Stimulated activated CD4-positive, alpha-beta T cell treated with anti-CD3 and anti-CD28 coated beads, Interleukin-1b, Interleukin-23, amount 100 ng/mL, for 48 hours (primary cell): ENCODE data around the gene SMR3A.

Experiments
- DNase-seq: peaks from one replicate; pipeline ENCODE4 v3.0.0-alpha.2; 2020

Gene SMR3A

GRCh38 chr4:70360460-70360859 lies at the start of gene SMR3A:
TSS of gene SMR3A (plus strand) at chr4:70360760. CDS start at chr4:70362116, 1,356 bp downstream.
- no peak for DNase-seq

- DNase-seq: no peak
Observed at GRCh38 chr4:70313736-70314135, 46.8 kb upstream of the SMR3A start.

GRCh38 chr4:70315928-70316327 lies 44.6 kb upstream of the SMR3A start:
- DNase-seq: no peak

- DNase-seq: no peak
Observed at GRCh38 chr4:70326052-70326451, 34.5 kb upstream of the SMR3A start.

GRCh38 chr4:70334681-70335080 lies 25.9 kb upstream of the SMR3A start, which contains the start of gene CABS1:
TSS of gene CABS1 (plus strand) at chr4:70334981. CDS start at chr4:70335040, 59 bp downstream.
- DNase-seq: no peak

- DNase-seq: no peak
Observed at GRCh38 chr4:70336043-70336442, 24.5 kb upstream of the SMR3A start.

GRCh38 chr4:70337886-70338420 lies 22.6 kb upstream of the SMR3A start:
- no peak for DNase-seq

GRCh38 chr4:70356185-70356584 lies 4.4 kb upstream of the SMR3A start:
- no peak for DNase-seq

- DNase-seq: no peak
Observed at GRCh38 chr4:70359115-70359661, 1.4 kb upstream of the SMR3A start.

- DNase-seq: no peak
Observed at GRCh38 chr4:70364002-70364401, 3.4 kb downstream of the SMR3A start.

- DNase-seq: no peak
Observed at GRCh38 chr4:70365479-70365878, 4.9 kb downstream of the SMR3A start.

- no peak for DNase-seq
Observed at GRCh38 chr4:70367813-70368212, 7.3 kb downstream of the SMR3A start.

- no peak for DNase-seq
Observed at GRCh38 chr4:70371987-70372386, 11.4 kb downstream of the SMR3A start.

- no peak for DNase-seq
Observed at GRCh38 chr4:70372760-70373159, 12.2 kb downstream of the SMR3A start.

- DNase-seq: no peak
Observed at GRCh38 chr4:70380578-70380977, 20.0 kb downstream of the SMR3A start.

GRCh38 chr4:70382691-70383181 lies 22.2 kb downstream of the SMR3A start, which contains the start of gene SMR3B:
TSS of gene SMR3B (plus strand) at chr4:70383131. CDS start at chr4:70384511, 1,380 bp downstream.
- no peak for DNase-seq

- DNase-seq: no peak
Observed at GRCh38 chr4:70392057-70392776, 31.7 kb downstream of the SMR3A start.

- DNase-seq: no peak
Observed at GRCh38 chr4:70397580-70397979, 37.0 kb downstream of the SMR3A start, which contains the start of gene OPRPN. TSS of gene OPRPN (plus strand) at chr4:70397940. CDS start at chr4:70399286, 1,346 bp downstream.

GRCh38 chr4:70399319-70399718 lies 38.8 kb downstream of the SMR3A start:
- DNase-seq: no peak

- no peak for DNase-seq
Observed at GRCh38 chr4:70402762-70403161, 42.2 kb downstream of the SMR3A start.

- DNase-seq: no peak
Observed at GRCh38 chr4:70405765-70406164, 45.2 kb downstream of the SMR3A start.
